ENCODE results near the gene PM20D1.
"Not testable (repeated sequence)": the region's sequence is repeated elsewhere in the genome, so short reads cannot be mapped to it uniquely, and the experiment has no call there.

DNA sequence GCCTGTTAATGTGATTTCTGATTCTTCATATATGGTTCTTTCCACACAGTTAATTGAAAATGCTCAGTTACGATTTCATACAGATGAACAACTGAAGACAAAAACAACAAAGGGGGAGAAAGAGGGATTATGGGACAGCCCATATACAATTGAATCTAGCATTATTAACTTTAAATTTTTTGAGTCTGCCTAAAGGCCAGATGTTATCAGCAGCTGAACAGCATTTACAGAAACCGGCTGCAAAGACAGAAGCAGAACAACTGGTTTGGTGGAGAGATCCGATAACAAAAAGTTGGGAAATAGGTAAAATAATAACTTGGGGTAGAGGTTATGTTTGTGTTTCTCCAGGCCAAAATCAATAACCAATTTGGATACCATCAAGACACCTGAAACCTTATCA, 44.2 kb upstream of the PM20D1 start:
- TF ChIP-seq EP300, POLR2A (IDR thresholded peaks at IDR 0.05): not testable (repeated sequence)
- TF ChIP-seq, protein P1, sequence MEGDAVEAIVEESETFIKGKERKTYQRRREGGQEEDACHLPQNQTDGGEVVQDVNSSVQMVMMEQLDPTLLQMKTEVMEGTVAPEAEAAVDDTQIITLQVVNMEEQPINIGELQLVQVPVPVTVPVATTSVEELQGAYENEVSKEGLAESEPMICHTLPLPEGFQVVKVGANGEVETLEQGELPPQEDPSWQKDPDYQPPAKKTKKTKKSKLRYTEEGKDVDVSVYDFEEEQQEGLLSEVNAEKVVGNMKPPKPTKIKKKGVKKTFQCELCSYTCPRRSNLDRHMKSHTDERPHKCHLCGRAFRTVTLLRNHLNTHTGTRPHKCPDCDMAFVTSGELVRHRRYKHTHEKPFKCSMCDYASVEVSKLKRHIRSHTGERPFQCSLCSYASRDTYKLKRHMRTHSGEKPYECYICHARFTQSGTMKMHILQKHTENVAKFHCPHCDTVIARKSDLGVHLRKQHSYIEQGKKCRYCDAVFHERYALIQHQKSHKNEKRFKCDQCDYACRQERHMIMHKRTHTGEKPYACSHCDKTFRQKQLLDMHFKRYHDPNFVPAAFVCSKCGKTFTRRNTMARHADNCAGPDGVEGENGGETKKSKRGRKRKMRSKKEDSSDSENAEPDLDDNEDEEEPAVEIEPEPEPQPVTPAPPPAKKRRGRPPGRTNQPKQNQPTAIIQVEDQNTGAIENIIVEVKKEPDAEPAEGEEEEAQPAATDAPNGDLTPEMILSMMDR (IDR thresholded peaks at IDR 0.05) = not testable (repeated sequence)
